ENCODE data around the gene ITGA11.

ITGA11 gene

DNA sequence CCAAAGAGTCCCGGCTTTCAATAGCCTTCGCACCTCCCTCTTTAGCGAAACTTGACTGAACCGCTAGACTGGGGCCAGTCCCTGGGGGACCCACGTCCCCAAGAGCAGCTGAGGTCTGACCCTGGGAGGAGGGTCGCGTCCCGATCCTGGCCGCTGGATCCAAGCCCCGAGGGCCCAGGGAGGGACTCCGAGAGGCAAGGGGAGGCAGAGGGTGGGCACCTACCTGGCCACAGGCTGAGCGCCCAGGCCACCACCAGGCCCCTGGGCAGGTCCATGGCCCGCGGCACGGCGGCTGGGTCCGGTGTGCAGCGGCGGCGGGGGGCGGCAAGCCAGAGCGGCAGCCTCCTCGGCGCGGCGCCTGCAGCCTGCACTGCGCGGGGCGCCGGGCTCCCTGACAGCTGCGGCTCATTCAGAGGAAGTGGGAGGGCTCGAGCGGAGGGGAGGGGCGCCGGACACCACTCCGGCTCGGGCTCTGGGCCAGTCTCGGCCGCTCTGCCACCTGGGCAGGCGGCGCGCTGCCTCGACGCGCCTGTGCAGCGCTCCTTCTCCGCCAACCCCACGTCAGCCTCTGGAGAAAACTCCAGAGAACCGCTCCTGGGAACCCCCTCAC lies at the start of gene ITGA11:
Gene ITGA11 (minus strand): TSS at position 372 of the 610 bp plus-strand sequence. CDS start 97 bp downstream, at position 275.
- Histone ChIP-seq H2AFZ (ENCODE audit: low read length) (no peak within 1 kb of the TSS), H3K4me2 (ENCODE audit: low read length) (no peak within 1 kb of the TSS)

DNA sequence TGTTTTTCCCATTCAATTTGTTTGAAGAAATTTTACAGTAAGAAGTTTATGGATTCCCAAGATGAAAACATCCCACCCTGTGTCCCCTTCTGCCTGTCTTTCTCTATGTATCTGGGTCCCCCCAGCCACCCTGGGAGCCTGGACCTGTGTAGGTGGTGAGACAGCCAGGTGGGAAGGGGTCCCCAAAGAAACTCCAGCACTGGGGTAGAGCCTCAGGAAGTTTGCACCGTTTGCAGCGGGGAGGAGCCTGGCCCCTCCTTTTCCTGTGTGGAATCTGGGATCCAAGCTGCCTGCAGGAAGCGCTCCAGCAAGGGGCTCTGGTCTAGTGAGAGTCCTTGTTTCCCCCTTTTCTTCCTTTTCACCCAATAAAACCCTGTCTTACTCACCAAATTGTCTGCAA lies 49.4 kb upstream of the ITGA11 start:
- Histone ChIP-seq H3K27ac (ENCODE audit: low read depth, low read length, poor library complexity, severe bottlenecking) (no peak overlapping the region), H3K4me2 (ENCODE audit: low read length) (no peak overlapping the region), H3K9ac (ENCODE audit: low read length) (no peak overlapping the region), H3F3A (ENCODE audit: insufficient read depth, low read length) (no peaks in the 10 kb centered on the region), H2AFZ (ENCODE audit: low read length) (no peak overlapping the region), H3K36me3 (ENCODE audit: insufficient read depth, low read length) (no peaks in the 10 kb centered on the region), H4K20me1 (ENCODE audit: insufficient read depth, low read length) (no peaks in the 10 kb centered on the region), H3K9me3 (ENCODE audit: low read length) (no peaks in the 10 kb centered on the region), H3K79me2 (ENCODE audit: insufficient read depth, low read length) (no peaks in the 10 kb centered on the region), H3K4me1 (ENCODE audit: insufficient read depth, low read length, severe bottlenecking) (no peaks in the 10 kb centered on the region), H3K9me2 (ENCODE audit: low read depth, low read length) (no peaks in the 10 kb centered on the region), H3K4me3 (ENCODE audit: low read depth, low read length, poor library complexity, severe bottlenecking) (no peak overlapping the region), H3K27me3 (ENCODE audit: insufficient read depth, low read length) (peaks cover 3% of the 10 kb centered on the region; the same call in 1 of the 2 replicates)
- no peak for TF ChIP-seq EZH2 (IDR thresholded peaks at IDR 0.05; ENCODE audit: borderline replicate concordance, low read length)
- TF ChIP-seq, protein P1, sequence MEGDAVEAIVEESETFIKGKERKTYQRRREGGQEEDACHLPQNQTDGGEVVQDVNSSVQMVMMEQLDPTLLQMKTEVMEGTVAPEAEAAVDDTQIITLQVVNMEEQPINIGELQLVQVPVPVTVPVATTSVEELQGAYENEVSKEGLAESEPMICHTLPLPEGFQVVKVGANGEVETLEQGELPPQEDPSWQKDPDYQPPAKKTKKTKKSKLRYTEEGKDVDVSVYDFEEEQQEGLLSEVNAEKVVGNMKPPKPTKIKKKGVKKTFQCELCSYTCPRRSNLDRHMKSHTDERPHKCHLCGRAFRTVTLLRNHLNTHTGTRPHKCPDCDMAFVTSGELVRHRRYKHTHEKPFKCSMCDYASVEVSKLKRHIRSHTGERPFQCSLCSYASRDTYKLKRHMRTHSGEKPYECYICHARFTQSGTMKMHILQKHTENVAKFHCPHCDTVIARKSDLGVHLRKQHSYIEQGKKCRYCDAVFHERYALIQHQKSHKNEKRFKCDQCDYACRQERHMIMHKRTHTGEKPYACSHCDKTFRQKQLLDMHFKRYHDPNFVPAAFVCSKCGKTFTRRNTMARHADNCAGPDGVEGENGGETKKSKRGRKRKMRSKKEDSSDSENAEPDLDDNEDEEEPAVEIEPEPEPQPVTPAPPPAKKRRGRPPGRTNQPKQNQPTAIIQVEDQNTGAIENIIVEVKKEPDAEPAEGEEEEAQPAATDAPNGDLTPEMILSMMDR (IDR thresholded peaks at IDR 0.05; ENCODE audit: low read length): no peak

More for the DNA sequence above, at the start of gene ITGA11:
- TF ChIP-seq, protein P1 (IDR thresholded peaks at IDR 0.05; ENCODE audit: low read length): no peak
- no peak for TF ChIP-seq EZH2 (IDR thresholded peaks at IDR 0.05; ENCODE audit: borderline replicate concordance, low read length)
- no peak within 1 kb of the TSS for H3K27ac ChIP-seq (ENCODE audit: low read depth, low read length, poor library complexity, severe bottlenecking)
- no peaks in the 10 kb centered on the region for H3K9me2 ChIP-seq (ENCODE audit: low read depth, low read length)
- no peak within 1 kb of the TSS for H3K9ac ChIP-seq (ENCODE audit: low read length)
- H4K20me1 ChIP-seq (ENCODE audit: insufficient read depth, low read length): no peaks in the 10 kb centered on the region
- H3K4me3 ChIP-seq (ENCODE audit: low read depth, low read length, poor library complexity, severe bottlenecking): no peak within 1 kb of the TSS
- H3K27me3 ChIP-seq (ENCODE audit: insufficient read depth, low read length): no peaks in the 10 kb centered on the region
- H3F3A ChIP-seq (ENCODE audit: insufficient read depth, low read length): no peaks in the 10 kb centered on the region
- no peaks in the 10 kb centered on the region for H3K9me3 ChIP-seq (ENCODE audit: low read length)
- no peaks in the 10 kb centered on the region for H3K4me1 ChIP-seq (ENCODE audit: insufficient read depth, low read length, severe bottlenecking)
- H3K36me3 ChIP-seq (ENCODE audit: insufficient read depth, low read length): no peaks in the 10 kb centered on the region
- no peaks in the 10 kb centered on the region for H3K79me2 ChIP-seq (ENCODE audit: insufficient read depth, low read length)

DNA sequence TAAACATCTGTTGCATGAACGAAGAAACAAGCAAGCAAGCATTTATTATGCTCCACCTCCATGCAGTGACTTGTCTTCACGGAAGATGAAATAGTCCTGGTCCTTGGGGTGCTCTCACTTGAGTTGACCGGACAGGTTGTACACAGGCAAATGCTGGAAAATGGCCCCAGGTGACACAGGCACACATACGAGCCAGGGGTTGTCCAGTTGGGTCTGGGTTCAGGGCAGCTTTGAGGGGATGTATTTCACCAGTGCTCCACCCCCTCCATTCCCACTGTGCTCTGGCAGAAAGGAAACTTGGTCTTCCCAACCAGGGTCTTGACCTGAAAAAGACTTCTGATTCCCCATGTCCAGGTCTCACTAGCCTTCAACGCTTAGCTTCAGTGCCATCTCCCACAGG lies 48.3 kb upstream of the ITGA11 start:
- Histone ChIP-seq H3K9me3 (ENCODE audit: low read length) (no peaks in the 10 kb centered on the region), H3K9me2 (ENCODE audit: low read depth, low read length) (no peaks in the 10 kb centered on the region), H2AFZ (ENCODE audit: low read length) (no peak overlapping the region), H3K79me2 (ENCODE audit: insufficient read depth, low read length) (no peaks in the 10 kb centered on the region), H3K4me2 (ENCODE audit: low read length) (no peak overlapping the region), H3K27me3 (ENCODE audit: insufficient read depth, low read length) (peaks cover 3% of the 10 kb centered on the region; the same call in 1 of the 2 replicates), H3K27ac (ENCODE audit: low read depth, low read length, poor library complexity, severe bottlenecking) (no peak overlapping the region), H3K4me3 (ENCODE audit: low read depth, low read length, poor library complexity, severe bottlenecking) (no peak overlapping the region), H3K36me3 (ENCODE audit: insufficient read depth, low read length) (no peaks in the 10 kb centered on the region), H4K20me1 (ENCODE audit: insufficient read depth, low read length) (no peaks in the 10 kb centered on the region), H3K9ac (ENCODE audit: low read length) (no peak overlapping the region), H3K4me1 (ENCODE audit: insufficient read depth, low read length, severe bottlenecking) (no peaks in the 10 kb centered on the region), H3F3A (ENCODE audit: insufficient read depth, low read length) (no peaks in the 10 kb centered on the region)
- TF ChIP-seq EZH2 (IDR thresholded peaks at IDR 0.05; ENCODE audit: borderline replicate concordance, low read length): no peak
- TF ChIP-seq, protein P1 (IDR thresholded peaks at IDR 0.05; ENCODE audit: low read length): no peak

All from OCI-LY1 (cell line).